HEK293 (cell line): ENCODE measurements around the gene DAGLA.

ENCODE experiments used
- CTCF ChIP-seq: fragments of 450-650 bp; formaldehyde crosslinking; IDR thresholded peaks from 2 replicates; pipeline ENCODE4 v1.5.1; 2016; ENCODE audit warnings: missing biosample characterization, missing genetic modification characterization
- GLI4 ChIP-seq: fragments of 450-650 bp; formaldehyde crosslinking; IDR thresholded peaks from 2 replicates; pipeline ENCODE4 v1.5.1; 2016; ENCODE audit warnings: missing biosample characterization, missing genetic modification characterization
- REST ChIP-seq: fragments of 450-650 bp; formaldehyde crosslinking; IDR thresholded peaks from 2 replicates; pipeline ENCODE4 v1.5.1; 2016; ENCODE audit warnings: missing biosample characterization, missing genetic modification characterization
- SP2 ChIP-seq: fragments of 450-650 bp; formaldehyde crosslinking; IDR thresholded peaks from 2 replicates; pipeline ENCODE4 v1.5.1; 2016; ENCODE audit warnings: missing biosample characterization, missing genetic modification characterization
- TSHZ1 ChIP-seq: fragments of 450-650 bp; formaldehyde crosslinking; IDR thresholded peaks from 2 replicates; pipeline ENCODE4 v1.5.1; 2016; ENCODE audit warnings: missing biosample characterization, missing genetic modification characterization, borderline replicate concordance
- YY1 ChIP-seq: fragments of 450-650 bp; formaldehyde crosslinking; IDR thresholded peaks from 2 replicates; pipeline ENCODE4 v1.5.1; 2018; ENCODE audit warnings: missing biosample characterization, missing genetic modification characterization
- ZBTB1 ChIP-seq: fragments of 450-650 bp; formaldehyde crosslinking; IDR thresholded peaks from 2 replicates; pipeline ENCODE4 v1.5.1; 2016; ENCODE audit warnings: missing biosample characterization, missing genetic modification characterization
- ZBTB10 ChIP-seq: fragments of 450-650 bp; formaldehyde crosslinking; IDR thresholded peaks from 2 replicates; pipeline ENCODE4 v1.5.1; 2016; ENCODE audit warnings: missing biosample characterization, missing genetic modification characterization
- ZFP41 ChIP-seq: fragments of 450-650 bp; formaldehyde crosslinking; IDR thresholded peaks from 2 replicates; pipeline ENCODE4 v1.5.1; 2016; ENCODE audit warnings: missing biosample characterization, missing genetic modification characterization, borderline replicate concordance
- ZNF138 ChIP-seq: fragments of 450-650 bp; formaldehyde crosslinking; IDR thresholded peaks from 2 replicates; pipeline ENCODE4 v1.5.1; 2016; ENCODE audit warnings: missing biosample characterization, missing genetic modification characterization, borderline replicate concordance
- ZNF24 ChIP-seq: fragments of 450-650 bp; formaldehyde crosslinking; IDR thresholded peaks from 2 replicates; pipeline ENCODE4 v1.5.1; 2016; ENCODE audit warnings: missing biosample characterization, missing genetic modification characterization
- ZNF585B ChIP-seq: fragments of 450-650 bp; formaldehyde crosslinking; IDR thresholded peaks from 2 replicates; pipeline ENCODE4 v1.5.1; 2016; ENCODE audit warnings: missing biosample characterization, missing genetic modification characterization

- TF ChIP-seq TSHZ1 (no peak), CTCF (tag by site-specific recombination) (no peak), ZNF585B (tag by site-specific recombination) (no peak), GLI4 (no peak), ZNF138 (no peak), REST (no peak), ZNF24 (tag by site-specific recombination) (no peak), ZBTB1 (tag by site-specific recombination) (no peak), SP2 (tag by site-specific recombination) (no peak), ZFP41 (tag by site-specific recombination) (no peak), ZBTB10 (tag by site-specific recombination) (no peak), YY1 (no peak)
These were observed 13.9 kb downstream of the DAGLA start for GRCh38 chr11:61693922-61694601.
